Fibroblast of pulmonary artery (primary cell): ENCODE measurements around the gene C5AR2.

Source experiments
- DNase-seq: peaks from one replicate; pipeline ENCODE4 v3.0.0-alpha.2; 2010; ENCODE audit warnings: low read depth
- H3K4me3 ChIP-seq: replicated peaks from 2 replicates; pipeline ENCODE4 v1.5.1; 2011; ENCODE audit warnings: low read depth, mild to moderate bottlenecking, control low read depth, low read length, moderate library complexity
- TF ChIP-seq, protein P1 (sequence below): IDR thresholded peaks from 2 replicates; pipeline ENCODE4 v1.5.1; 2011; ENCODE audit warnings: mild to moderate bottlenecking, control low read depth, low read length, inconsistent platforms; ENCODE audit errors: missing control alignments

The C5AR2 gene

DNA sequence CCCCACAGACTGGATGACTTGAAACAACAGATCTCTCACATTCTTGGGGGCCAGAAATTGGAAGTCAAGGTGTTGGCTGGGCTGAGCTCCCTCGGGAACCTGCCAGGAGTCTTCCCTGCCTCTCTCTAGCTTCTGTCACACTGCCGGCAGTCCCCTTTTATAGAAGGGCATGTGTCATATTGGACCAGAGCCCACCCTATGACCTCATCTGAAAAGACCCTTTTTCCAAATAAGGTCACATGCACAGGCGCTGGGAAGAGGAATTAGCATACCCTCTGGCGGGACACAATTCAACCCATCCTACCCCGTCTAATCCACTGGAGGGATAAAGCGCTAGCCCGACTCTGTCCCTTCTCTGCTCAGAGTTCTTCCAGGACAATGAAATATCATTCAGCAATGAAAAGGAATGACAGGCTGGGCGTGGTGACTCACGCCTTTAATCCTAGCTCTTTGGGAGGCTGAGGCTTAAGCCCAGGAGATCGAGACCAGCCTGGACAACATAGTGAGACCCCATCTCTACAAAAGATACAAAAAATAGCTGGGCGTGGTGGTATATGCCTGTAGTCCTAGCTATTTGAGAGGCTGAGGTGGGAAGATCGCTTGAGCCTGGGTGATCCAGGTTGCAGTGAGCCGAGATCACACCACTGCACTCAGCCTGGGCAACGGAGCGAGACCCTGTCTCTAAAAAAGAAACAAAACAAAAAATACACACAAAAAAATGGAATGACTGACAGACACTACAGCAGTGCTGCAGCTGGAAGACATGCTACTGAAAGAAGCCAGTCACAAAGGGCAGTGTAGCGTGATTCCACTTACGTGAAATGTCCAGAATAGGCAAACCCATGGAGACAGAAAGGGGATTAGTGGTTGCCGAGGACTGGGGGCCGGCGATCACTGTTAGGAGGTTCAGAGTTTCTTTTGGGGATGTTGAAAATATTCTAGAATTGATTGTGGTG, 58.8 kb downstream of the C5AR2 start:
- H3K4me3 ChIP-seq, result no peak overlapping the region
- TF ChIP-seq, protein P1, sequence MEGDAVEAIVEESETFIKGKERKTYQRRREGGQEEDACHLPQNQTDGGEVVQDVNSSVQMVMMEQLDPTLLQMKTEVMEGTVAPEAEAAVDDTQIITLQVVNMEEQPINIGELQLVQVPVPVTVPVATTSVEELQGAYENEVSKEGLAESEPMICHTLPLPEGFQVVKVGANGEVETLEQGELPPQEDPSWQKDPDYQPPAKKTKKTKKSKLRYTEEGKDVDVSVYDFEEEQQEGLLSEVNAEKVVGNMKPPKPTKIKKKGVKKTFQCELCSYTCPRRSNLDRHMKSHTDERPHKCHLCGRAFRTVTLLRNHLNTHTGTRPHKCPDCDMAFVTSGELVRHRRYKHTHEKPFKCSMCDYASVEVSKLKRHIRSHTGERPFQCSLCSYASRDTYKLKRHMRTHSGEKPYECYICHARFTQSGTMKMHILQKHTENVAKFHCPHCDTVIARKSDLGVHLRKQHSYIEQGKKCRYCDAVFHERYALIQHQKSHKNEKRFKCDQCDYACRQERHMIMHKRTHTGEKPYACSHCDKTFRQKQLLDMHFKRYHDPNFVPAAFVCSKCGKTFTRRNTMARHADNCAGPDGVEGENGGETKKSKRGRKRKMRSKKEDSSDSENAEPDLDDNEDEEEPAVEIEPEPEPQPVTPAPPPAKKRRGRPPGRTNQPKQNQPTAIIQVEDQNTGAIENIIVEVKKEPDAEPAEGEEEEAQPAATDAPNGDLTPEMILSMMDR, result no peak
- DNase-seq, result no peak

DNA sequence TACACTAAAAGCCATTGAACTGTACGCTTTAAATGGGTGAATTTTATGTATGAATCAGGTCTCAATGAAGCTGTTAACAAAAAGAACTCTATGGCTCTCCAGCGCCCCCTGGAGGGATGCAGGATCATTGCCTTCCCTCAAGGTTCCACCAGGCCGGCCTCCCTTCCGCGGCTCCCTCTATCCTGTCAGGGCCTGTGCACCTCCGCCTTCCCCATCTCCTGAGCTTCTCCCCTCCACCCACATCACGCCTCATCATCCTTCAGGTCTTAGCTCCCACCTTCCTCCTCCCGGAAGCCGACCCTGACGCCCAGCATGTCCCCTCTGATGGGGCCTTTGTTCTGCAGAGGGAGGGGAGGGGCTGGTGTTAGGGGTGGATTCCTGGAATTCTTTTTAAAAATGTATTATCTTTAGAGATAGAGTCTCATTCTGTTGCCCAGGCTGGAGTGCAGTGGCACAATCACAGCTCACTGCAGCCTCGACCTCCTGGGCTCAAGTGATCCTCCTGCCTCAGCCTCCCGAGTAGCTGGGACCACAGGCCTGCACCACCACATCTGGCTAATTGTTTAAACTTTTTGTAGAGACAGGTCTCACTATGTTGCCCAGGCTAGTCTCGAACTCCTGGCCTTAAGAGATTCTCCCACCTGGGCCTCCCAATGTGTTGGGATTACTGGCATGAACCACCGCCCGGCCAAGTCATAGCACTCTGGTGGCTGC, 59.7 kb downstream of the C5AR2 start:
- no peak overlapping the region for H3K4me3 ChIP-seq
- TF ChIP-seq, protein P1, result peak; percentile 94
- DNase-seq, result peak; percentile 79
